Activated T-helper 1 cell treated with Interleukin-2 at 50 U/mL for 16 hours (primary cell): Measurements from ENCODE around the gene NEK10.
"Not testable (repeated sequence)": the region's sequence is repeated elsewhere in the genome, so short reads cannot be mapped to it uniquely, and the experiment has no call there.

Experiments used
- DNase-seq: peaks from one replicate; pipeline ENCODE4 v3.0.0-alpha.2; 2020; ENCODE audit warnings: low read depth

NEK10 gene

GRCh38 chr3:27368831-27369607, at the start of gene NEK10:
TSS of gene NEK10 (minus strand) at chr3:27369383. CDS start at chr3:27352882, 16,501 bp downstream.
- DNase-seq = peak; percentile 85

DNA sequence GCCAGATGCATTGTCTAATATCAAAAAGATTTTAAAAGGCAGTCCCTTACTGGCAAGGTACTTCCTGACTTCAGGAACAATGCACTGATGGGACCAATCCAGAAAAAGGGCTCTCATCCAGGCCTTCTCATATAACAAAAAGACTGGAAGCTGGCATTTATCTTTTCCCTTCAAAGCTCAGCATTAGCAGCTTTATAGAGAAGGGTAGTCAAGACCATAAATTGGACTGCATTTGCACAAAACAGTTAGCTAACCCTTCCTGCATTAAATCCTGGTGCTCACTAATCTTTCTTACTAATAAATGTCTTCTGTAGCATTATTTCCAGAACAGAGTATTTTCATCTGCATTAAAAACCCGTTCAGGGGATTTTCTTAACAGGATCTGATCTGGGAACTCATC, 46.0 kb upstream of the NEK10 start:
- no peak for DNase-seq

DNA sequence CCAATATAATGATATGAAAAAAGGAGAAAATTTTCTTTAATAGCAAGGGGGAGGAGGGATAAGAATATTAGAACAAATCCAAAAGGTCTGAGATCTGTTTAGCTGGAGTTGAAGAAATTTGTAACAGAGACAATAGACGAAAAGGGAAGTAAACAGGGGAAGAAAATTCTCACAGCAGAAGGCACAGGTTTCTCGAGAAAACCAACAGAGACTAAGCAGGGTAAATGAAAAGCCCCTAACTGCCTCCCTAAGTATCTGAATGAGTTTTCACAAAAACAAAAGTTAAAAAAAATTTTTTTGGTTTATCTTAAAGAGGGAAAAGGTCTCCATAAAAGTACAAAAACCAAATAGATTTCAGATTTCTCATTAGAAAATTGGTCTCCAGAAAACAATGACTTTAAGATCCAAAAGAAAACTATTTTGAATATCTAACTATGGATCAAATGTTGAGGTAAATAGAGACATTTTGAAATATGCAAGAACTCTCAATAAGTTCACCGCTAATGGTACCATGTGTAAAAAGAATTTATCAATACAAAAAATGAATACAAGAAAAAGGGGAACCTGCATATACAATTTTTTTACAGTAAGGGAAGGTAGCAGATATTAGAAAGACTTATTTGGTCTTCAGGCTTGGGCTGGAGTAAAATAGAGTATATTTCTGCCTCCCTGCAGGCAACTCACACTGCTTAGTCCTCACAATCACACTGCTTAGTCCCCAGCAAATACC, 23.9 kb upstream of the NEK10 start:
- DNase-seq = no peak

DNA sequence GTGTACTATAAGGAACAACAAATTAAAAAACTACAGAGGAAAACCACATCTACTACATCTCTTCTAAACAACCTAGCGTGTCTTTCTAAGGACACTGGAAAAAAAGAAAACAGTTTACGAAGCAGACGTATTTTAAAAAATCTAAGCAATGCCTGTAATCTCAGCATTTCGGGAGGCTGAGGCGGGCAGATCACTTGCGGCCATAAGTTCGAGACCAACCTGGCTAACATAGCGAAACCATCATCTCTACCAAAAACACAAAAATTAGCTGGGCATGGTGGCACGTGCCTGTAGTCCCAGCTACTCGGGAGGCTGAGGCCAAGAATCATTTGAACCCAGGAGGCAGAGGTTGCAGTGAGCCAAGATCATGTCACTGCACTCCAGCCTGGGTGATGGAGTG, 23.2 kb upstream of the NEK10 start:
- DNase-seq = not testable (repeated sequence)

DNA sequence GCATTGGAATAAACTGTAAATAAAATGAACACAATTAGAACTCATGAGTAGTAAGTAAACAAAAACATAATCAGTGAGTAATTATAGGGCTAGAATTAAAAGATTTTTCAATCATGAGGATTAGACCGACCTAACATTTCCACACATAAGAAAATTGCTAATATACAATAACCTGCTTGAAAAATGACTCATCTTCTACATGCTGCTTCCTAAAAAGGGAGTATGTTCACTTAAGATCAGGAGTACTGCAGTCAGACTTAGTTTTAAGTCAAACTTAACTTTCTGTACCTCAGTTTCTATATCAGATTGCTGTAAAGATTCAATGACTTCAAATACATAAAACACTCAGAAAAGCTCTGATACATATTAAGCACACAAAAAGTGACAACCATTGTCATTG, 22.6 kb upstream of the NEK10 start:
- DNase-seq = no peak

DNA sequence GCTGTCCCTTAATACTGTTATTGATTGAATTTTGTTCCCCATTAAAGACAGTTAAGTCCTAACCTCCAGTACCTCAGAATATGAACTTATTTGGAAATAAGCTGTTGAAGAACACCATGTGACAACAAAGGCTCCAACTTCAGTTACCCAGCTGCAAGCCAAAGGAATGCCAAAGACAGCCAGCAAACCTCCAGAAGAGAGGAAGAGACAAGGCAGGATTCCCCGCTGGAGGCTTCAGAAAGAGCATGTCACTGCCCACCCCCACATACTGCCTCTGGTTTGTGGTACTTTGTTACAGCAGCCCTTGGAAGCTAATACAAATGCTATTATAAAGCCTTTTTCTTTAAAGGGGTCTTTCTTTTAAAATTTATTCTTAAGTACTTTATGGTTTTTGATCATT, 18.4 kb upstream of the NEK10 start:
- DNase-seq = no peak

- no peak for DNase-seq
Measured at GRCh38 chr3:27385504-27385903, 16.3 kb upstream of the NEK10 start.

- DNase-seq = no peak
Measured at GRCh38 chr3:27384191-27384590, 15.0 kb upstream of the NEK10 start.

GRCh38 chr3:27380433-27381357, 11.5 kb upstream of the NEK10 start:
- DNase-seq = no peak

- no peak for DNase-seq
Measured at GRCh38 chr3:27378331-27378730, 9.1 kb upstream of the NEK10 start.

DNA sequence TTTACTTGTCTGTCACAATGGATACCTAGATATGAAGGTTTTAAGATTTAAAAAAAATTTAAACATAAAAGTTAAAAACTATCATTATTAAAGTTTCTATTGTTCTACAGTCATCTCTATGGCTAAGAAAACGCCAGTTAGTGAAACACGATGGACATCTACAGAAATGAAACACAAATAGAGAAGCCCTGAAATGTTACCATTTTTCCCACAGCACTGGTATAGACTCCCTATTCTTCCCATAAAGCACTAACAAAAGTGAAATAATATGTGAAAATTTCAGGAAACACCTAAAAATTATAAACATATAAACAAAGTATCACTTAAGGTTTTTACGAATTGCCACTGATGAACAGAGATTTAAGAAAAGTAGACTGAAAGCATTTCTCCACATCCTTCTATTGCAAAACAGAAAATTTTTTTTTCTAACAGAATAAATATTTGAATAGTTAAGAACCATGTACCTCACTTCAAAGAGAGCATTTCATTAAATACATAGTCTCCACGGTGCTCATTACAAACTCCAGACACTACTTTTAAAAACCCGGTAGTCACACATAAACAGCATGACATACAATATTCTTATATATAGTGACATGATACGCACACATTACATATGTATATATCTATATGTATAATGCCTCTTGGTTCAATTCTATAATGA, 7.1 kb upstream of the NEK10 start:
- no peak for DNase-seq

GRCh38 chr3:27366062-27366591, 3.1 kb downstream of the NEK10 start:
- no peak for DNase-seq

- DNase-seq = no peak
Measured at GRCh38 chr3:27360113-27361078, 8.8 kb downstream of the NEK10 start.

GRCh38 chr3:27358372-27358771, 10.8 kb downstream of the NEK10 start:
- DNase-seq = no peak

- DNase-seq = peak; percentile 28
Measured at GRCh38 chr3:27357665-27358258, 11.4 kb downstream of the NEK10 start.

GRCh38 chr3:27356976-27357375, 12.2 kb downstream of the NEK10 start:
- DNase-seq = no peak

DNA sequence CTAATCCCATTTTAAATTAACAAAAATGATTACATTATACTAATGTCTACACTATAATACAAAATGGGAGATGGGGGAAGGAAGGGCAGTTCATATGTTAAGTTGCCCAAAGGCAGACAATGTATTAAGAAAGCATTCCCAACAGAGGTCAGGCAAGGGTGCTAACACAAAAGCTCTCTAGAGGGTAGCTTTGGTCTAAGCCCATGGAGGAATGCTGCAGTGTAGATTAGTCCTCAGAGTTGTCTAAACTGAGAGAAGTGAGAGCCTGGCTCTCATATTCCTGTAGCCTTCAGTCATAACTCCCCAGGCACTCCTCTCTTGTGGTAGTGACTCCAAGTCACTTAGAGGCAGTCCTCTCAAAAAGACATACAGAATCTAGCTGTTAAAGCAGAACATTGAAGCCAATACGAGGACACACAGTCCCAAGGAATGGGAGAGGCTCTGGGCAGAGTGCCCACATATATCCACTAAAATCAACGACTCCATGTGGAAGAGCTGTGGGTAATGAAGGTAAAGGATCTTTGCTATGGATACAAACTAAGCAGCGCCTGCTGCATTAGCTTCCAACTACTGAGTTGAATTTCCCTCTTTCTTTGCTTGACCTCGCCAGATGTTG, 14.5 kb downstream of the NEK10 start:
- no peak for DNase-seq

DNA sequence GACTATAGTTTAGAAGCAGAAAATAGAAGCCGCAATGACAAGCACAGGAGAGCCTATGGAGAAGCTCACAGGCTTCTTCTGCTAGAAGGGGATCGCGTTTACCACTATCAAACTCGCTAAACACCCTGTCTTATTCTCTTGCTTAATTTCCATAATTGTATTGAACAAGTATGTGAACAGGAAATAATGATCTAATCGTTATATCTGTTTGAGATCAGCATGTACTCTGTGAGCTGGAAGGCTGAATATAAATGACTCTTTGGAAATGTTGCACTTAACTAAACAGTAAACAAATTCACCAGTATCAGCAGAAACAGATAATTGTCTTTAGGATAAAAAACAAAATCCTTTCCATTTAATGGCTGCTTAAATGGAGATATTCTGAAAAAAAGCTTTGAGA, 15.0 kb downstream of the NEK10 start:
- no peak for DNase-seq

DNA sequence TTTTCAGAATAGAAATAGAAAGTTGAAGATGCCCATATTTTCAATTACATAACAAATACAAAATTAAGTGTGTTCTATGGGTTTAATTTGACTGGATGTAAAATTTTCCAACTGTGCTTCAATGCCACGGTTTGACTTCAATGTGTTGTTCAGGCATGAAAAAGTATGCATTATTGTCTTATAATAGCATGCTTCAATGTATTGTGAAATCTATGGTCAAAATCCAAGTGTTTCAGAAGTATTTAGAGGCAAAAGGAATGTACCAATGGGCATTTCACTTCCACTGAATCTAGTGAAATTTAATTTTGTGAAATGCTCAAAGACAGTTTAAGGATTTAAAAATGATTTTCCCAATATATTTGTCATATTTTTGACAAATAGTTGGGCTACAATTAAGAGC, 16.0 kb downstream of the NEK10 start:
- DNase-seq = no peak

DNA sequence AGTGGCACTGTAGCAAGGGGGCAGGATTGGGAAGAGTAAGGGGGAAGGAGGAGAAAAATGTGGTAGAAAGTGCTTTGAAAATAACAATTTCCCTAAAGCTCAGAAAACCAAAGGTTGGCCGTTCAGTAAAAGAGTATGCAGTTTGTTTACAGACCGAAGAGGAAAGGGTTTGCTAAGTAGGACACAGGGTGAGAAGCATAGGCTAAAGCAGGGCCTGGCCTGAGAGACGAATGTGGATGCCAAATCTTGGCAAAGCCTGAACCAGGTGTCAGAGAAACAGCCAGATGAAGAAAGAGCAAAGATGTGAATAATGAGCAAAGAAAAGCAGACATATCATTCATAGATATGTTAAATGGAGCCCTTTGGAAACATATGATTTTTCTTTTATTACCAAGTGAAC, 17.1 kb downstream of the NEK10 start:
- no peak for DNase-seq
